Activated T-cell treated with anti-CD3 and anti-CD28 coated beads, Interleukin-2, amount 50 U/mL, for 72 hours (primary cell): Measurements from ENCODE around the gene CAVIN2. TPM values are rescaled to one million over a fixed set of nuclear protein-coding genes. Genes with fewer than 3 reads are reported as not detected.
A peak's percentile ranks its signal among the peaks of the same experiment; 100 is the strongest.

Experiments
- ATAC-seq, 2 donors: fragments of 150-1000 bp; cut with Tn5 transposase; replicated peaks in 1 of 2; 2 replicates each; pipeline ENCODE4 v1.10.0; 2021; ENCODE audit warnings: moderate library complexity in 2 of 2, mild to moderate bottlenecking in 1 of 2
- DNase-seq, 2 donors: peaks; one replicate each; pipeline ENCODE4 v3.0.0; 2021 to 2022; ENCODE audit warnings: mixed read lengths in 1 of 2
- H3K27ac Mint-ChIP-seq: one replicate; pipeline ENCODE4 v1.8.0; 2022; ENCODE audit warnings: mild to moderate bottlenecking, moderate library complexity, mixed read lengths
- H3K27me3 Mint-ChIP-seq: one replicate; pipeline ENCODE4 v1.8.0; 2022; ENCODE audit warnings: low read depth, mixed read lengths
- H3K36me3 Mint-ChIP-seq, 2 donors: one replicate each; pipeline ENCODE4 v1.8.0; 2022; ENCODE audit warnings: mixed read lengths in 2 of 2, mild to moderate bottlenecking in 1 of 2; ENCODE audit not compliant: insufficient read depth in 2 of 2
- H3K4me1 Mint-ChIP-seq: one replicate; pipeline ENCODE4 v1.8.0; 2022; ENCODE audit warnings: low read depth, mixed read lengths
- H3K4me3 Mint-ChIP-seq, 2 donors: one replicate each; pipeline ENCODE4 v1.8.0; 2022; ENCODE audit warnings: mild to moderate bottlenecking in 2 of 2, mixed read lengths in 2 of 2, moderate library complexity in 2 of 2
- H3K9me3 Mint-ChIP-seq, 2 donors: one replicate each; pipeline ENCODE4 v1.8.0; 2022; ENCODE audit warnings: mixed read lengths in 2 of 2
- total RNA-seq, 2 donors: library from RNA; stranded (reverse); gene quantifications; one replicate each; pipeline ENCODE4 v1.2.3, GENCODE V29; 2022

CAVIN2 gene, protein sequence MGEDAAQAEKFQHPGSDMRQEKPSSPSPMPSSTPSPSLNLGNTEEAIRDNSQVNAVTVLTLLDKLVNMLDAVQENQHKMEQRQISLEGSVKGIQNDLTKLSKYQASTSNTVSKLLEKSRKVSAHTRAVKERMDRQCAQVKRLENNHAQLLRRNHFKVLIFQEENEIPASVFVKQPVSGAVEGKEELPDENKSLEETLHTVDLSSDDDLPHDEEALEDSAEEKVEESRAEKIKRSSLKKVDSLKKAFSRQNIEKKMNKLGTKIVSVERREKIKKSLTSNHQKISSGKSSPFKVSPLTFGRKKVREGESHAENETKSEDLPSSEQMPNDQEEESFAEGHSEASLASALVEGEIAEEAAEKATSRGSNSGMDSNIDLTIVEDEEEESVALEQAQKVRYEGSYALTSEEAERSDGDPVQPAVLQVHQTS
- total RNA-seq = not detected

DNA sequence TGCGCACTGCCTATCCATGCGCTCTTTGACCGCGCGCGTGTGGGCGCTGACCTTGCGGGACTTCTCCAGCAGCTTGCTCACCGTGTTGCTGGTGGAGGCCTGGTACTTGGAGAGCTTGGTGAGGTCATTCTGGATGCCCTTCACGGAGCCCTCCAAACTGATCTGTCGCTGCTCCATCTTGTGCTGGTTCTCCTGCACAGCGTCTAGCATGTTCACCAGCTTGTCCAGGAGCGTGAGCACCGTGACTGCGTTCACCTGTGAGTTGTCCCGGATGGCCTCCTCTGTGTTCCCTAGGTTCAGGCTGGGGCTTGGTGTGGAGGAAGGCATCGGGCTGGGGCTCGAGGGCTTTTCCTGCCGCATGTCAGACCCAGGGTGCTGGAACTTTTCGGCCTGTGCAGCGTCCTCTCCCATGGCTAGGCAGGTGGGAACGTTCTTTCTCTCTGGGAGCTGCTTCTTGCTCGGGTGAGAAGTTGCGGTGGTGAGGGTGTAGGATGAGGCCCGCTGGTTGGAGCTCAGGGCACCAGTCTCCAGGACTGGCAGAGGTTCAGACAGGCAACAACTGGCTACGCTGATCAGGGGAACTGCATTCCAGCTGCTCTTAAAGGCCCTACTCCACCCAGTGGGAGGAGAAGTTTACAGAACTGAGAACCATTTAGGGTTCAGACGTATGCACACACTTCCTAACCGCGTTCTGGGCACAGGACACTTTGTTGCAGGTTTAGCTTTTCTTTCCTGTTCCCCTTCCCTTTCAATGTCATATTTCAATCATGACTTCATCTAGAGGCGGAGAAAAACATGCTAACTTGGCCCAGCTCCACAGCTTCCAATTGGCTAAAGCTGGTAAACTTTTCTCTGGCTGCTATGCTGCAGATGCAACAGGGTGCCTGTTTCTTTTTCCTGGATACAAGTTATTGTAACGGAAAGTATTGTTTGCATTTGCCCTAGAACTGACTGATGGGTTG lies at the start of gene CAVIN2:
Gene CAVIN2 (minus strand): TSS at position 574 of the 962 bp plus-strand sequence. CDS start 163 bp downstream, at position 411.
- no peak within 1 kb of the TSS for H3K4me3 Mint-ChIP-seq
- H3K27me3 Mint-ChIP-seq = peaks cover 33% of the 10 kb centered on the region
- no peaks in the 10 kb centered on the region for H3K36me3 Mint-ChIP-seq
- peak in 1 of 2 donors; percentile 27 for ATAC-seq
- peaks cover 6% of the 10 kb centered on the region for H3K4me1 Mint-ChIP-seq
- no peak within 1 kb of the TSS for H3K27ac Mint-ChIP-seq
- H3K9me3 Mint-ChIP-seq = no peaks in the 10 kb centered on the region
- DNase-seq = no peak

DNA sequence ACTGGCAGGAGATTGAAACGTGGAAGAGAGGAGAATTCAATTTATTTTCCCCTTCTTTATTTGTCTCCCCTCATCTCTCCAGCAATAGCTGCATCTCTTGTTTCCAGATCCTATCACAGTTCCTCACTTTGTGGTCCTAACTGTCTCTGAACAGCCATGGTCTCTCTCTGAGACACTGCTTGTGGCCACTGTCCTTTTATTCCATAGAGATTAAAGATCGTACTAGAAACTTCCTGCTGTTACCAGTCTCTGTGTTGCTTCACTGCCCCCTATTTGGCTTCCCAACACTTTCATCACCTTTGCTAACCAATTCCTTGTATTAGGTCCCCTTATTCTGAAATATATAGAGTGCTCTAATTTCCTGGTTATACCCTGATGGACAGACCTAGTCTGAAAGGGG lies 48.9 kb upstream of the CAVIN2 start:
- DNase-seq (no peak), ATAC-seq (no peak)
- Mint-ChIP-seq H3K36me3 (no peaks in the 10 kb centered on the region), H3K4me3 (no peak overlapping the region), H3K27me3 (peaks cover 11% of the 10 kb centered on the region), H3K4me1 (peaks cover 4% of the 10 kb centered on the region), H3K9me3 (peaks cover 0 to 2% of the 10 kb centered on the region in 2 donors), H3K27ac (no peak overlapping the region)

DNA sequence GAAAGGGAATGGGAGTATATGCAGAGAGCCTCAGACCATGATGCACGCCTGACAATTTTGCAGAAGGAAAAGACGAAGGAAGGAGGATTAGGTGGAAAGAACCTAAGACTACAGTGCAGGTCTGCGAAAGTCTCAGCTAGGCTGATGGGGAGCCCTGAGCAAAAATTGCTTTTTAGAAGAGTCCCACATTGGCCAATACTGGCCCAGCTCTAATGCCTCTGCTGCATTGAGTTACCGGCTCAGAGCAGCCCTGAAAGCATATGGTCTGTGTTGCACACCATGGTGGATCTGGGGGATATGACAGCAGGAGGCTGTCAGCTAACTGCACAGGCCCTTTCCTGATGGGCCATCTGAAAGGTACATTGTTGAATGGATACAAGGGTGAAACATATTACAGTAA lies 48.3 kb upstream of the CAVIN2 start:
- DNase-seq (no peak), ATAC-seq (no peak)
- H3K4me3 Mint-ChIP-seq = no peak overlapping the region
- H3K9me3 Mint-ChIP-seq = no peaks in the 10 kb centered on the region
- H3K27ac Mint-ChIP-seq = no peak overlapping the region
- H3K36me3 Mint-ChIP-seq = no peaks in the 10 kb centered on the region
- peaks cover 4% of the 10 kb centered on the region for H3K4me1 Mint-ChIP-seq
- H3K27me3 Mint-ChIP-seq = peaks cover 11% of the 10 kb centered on the region

DNA sequence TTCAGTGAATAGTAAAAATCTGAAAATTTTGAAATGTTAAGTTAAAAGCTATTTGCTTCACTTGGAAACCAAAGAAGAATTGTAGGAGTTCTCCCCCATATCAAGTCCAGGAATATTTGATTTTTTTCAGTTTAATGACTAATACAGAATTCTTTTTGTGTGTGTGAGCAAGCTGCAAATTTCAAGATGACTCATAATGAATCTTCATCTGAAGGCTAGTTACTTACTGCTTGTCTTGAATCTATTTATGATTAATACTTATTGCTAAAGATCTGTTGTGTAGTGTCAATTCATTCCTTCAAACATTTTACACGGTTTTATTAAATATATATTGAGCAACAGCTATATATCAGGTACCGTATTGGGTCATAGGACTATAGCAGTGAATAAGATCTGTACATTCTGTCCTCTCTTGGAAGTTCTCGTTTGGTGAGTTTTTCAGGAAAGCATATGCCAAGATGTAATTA lies 47.8 kb upstream of the CAVIN2 start:
- Mint-ChIP-seq H3K9me3 (no peaks in the 10 kb centered on the region), H3K36me3 (no peaks in the 10 kb centered on the region), H3K27me3 (peaks cover 11% of the 10 kb centered on the region), H3K27ac (no peak overlapping the region), H3K4me3 (no peak overlapping the region), H3K4me1 (peaks cover 1% of the 10 kb centered on the region)
- ATAC-seq = no peak
- DNase-seq = no peak

DNA sequence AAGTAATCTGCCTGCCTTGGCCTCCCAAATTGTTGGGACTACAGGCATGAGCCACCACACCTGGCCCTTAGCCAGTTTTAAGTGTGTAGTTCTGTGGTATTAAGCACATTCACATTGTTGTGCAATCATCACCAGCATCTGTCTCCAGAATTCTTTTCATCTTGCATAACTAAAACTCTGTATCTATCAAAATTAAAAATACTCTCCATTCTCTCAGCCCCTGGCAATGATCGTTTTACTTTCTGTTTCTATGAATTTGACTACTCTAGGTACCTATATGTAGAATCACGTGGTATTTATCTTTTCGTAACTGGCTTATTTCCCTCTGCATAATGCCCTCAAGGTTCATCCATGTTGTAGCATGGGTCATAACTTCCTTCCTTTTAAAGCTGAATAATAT lies 45.5 kb upstream of the CAVIN2 start:
- no peak for ATAC-seq
- no peak for DNase-seq
- Mint-ChIP-seq H3K27ac (no peak overlapping the region), H3K36me3 (no peaks in the 10 kb centered on the region), H3K27me3 (peaks cover 11% of the 10 kb centered on the region), H3K9me3 (no peaks in the 10 kb centered on the region), H3K4me1 (no peaks in the 10 kb centered on the region), H3K4me3 (no peak overlapping the region)

DNA sequence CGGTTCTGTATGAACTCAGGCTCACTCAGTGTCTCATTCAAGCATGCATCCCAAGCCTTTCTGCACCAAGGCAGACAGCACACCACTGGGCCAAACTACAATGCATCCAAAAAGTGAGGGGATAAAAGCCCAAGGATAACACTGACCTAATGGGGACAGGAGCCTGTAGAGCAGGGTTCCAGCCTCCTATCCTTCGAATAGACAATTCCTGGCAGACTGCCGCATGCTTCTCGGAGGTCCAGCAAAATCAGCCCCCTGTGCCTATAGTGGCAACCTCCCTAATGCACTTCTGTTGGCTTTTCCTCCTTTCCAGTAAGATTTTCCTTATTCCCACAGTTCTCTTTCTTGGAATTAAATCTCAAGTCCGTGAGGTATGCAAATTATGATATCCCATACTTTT lies 44.8 kb upstream of the CAVIN2 start:
- ATAC-seq = no peak
- Mint-ChIP-seq H3K4me3 (no peak overlapping the region), H3K27ac (no peak overlapping the region), H3K9me3 (no peaks in the 10 kb centered on the region), H3K27me3 (peaks cover 11% of the 10 kb centered on the region), H3K4me1 (no peaks in the 10 kb centered on the region), H3K36me3 (no peaks in the 10 kb centered on the region)
- no peak for DNase-seq

DNA sequence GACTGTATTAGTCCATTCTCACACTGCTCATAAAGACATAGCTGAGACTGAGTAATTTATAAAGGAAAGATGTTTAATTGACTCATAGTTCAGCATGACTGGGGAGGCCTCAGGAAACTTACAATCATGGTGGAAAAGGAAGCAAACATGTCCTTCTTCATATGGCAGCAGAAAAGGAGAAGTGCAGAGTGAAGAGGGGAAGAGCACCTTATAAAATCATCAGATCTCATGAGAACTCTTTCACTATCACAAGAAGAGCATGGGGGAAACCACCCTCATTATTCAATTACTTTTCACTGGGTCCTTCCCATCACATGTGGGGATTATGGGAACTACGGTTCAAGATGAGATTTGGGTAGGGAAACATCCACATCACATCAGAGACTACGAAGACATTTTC lies 43.0 kb upstream of the CAVIN2 start:
- no peaks in the 10 kb centered on the region for H3K4me1 Mint-ChIP-seq
- no peak overlapping the region for H3K27ac Mint-ChIP-seq
- no peaks in the 10 kb centered on the region for H3K9me3 Mint-ChIP-seq
- no peaks in the 10 kb centered on the region for H3K36me3 Mint-ChIP-seq
- ATAC-seq (no peak), DNase-seq (no peak)
- peaks cover 11% of the 10 kb centered on the region for H3K27me3 Mint-ChIP-seq
- H3K4me3 Mint-ChIP-seq = no peak overlapping the region

DNA sequence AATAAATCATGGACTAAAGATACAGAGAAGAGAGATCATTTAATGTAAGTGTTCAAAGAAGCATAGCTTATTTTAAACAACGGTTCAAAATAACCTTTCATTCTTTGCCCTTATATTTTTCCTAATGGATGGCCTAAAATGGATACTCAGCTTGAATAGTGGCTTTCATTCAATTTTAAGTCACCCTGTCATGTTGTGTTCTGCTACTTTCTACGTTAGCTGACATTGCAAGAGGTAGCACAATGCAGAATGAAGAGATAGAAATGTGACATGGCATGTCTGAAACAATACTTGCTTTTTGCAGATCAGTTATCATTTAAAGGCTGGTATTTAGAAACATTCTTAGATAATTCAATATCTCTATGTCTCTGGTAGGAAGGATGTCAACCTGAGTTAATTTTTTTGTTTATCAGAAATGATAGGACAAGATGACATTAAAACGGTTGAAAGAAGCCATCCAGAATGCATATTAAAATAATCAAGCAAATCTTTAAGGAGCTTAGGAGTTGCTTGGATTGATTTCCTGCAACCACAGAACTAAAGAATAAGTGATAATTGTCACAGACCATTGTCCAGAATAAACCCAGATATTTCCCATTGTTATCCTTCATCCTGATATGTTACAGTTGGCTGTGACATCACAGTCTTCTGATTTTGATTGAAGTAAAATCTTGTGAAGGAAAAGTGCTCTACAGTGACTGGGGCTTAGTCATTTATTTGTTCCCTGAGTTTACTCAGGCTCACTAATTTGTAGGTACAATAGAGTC lies 41.7 kb upstream of the CAVIN2 start:
- H3K4me1 Mint-ChIP-seq = no peaks in the 10 kb centered on the region
- H3K4me3 Mint-ChIP-seq = no peak overlapping the region
- H3K27ac Mint-ChIP-seq = no peak overlapping the region
- DNase-seq = no peak
- no peaks in the 10 kb centered on the region for H3K9me3 Mint-ChIP-seq
- peaks cover 11% of the 10 kb centered on the region for H3K27me3 Mint-ChIP-seq
- no peaks in the 10 kb centered on the region for H3K36me3 Mint-ChIP-seq
- no peak for ATAC-seq

DNA sequence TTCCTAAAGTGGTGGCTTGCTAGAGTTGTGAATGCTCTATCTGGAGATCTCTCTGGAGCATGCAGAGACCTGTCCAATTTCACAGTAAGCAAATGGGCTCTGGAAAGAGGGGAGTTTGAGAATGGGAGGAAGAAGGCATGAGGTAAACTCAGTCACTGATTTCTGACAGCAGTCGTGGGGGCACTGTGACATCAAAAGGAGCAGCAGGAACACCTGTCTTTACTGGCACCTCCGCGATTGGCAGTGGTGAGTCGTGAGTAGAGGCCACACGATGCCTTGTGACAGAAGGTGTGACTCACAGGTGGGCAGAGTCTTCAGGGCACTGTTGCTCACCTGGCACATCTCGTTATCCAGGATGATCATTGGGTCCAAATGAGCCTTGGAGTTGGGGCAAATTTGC lies 38.8 kb upstream of the CAVIN2 start:
- DNase-seq (no peak), ATAC-seq (no peak)
- Mint-ChIP-seq H3K4me3 (no peak overlapping the region), H3K27me3 (no peaks in the 10 kb centered on the region), H3K36me3 (no peaks in the 10 kb centered on the region), H3K27ac (no peak overlapping the region), H3K4me1 (no peaks in the 10 kb centered on the region), H3K9me3 (no peaks in the 10 kb centered on the region)

DNA sequence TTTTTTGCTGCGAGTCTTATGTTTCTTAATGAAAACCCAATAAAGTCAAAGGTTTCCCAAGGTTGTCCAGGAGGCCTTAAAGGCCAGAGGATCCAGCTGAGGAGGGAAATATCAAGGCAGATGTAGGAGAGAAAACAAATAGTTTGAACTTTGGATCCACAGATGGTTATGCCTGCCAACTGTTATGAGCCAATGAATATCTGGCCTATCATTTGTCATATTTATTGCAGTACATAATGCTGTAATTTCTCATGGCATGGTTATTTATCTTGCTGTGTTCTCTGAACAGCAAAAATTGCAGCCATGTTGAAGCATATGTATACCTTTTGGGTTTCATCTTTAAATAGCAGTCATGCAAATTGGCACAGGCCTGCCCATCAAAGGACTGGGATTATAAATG lies 38.2 kb upstream of the CAVIN2 start:
- Mint-ChIP-seq H3K4me1 (no peaks in the 10 kb centered on the region), H3K9me3 (no peaks in the 10 kb centered on the region), H3K27ac (no peak overlapping the region), H3K27me3 (peaks cover 4% of the 10 kb centered on the region), H3K4me3 (no peak overlapping the region), H3K36me3 (no peaks in the 10 kb centered on the region)
- DNase-seq (no peak), ATAC-seq (no peak)

DNA sequence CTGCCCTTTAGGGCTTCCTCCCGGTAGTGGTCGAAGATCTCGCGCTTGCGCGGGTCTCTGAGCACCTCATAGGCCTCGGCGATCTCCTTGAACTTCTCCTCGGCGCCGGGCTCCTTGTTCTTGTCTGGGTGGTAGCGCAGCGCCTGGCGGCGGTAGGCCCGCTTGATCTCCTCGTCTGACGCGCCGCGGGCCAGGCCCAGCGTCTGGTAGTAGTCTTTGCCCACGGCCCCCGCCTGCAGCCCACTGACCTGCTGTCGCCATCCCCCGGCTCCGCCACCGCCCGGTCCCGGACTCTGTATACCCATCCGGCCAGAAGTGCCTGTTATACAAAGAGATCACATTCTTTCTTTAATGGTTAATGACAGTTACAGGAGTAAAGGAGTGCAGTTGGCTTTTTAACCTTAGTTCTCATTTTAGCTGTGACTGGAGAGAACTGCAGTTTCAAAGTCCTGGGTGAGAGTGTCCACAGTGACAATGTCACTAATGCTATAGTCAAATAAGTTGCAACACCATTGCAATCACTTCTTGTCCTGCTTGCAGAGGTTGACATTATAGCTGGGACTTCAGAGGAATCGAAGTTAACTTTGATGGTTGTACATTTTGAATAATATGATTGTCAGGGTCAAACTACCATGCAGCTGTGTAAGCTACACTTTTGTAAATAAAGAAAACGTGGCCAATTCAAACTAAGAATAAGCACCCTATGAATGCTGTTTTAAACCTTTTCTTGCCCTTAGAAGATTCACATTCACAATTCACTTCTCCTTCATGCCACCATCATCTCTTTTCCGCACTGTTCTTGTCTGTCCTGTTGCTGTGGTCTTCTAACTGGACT lies 35.3 kb upstream of the CAVIN2 start:
- H3K27ac Mint-ChIP-seq = no peak overlapping the region
- H3K36me3 Mint-ChIP-seq = no peaks in the 10 kb centered on the region
- H3K4me1 Mint-ChIP-seq = no peaks in the 10 kb centered on the region
- H3K4me3 Mint-ChIP-seq = no peak overlapping the region
- no peaks in the 10 kb centered on the region for H3K9me3 Mint-ChIP-seq
- ATAC-seq (no peak), DNase-seq (no peak)
- peaks cover 4% of the 10 kb centered on the region for H3K27me3 Mint-ChIP-seq
